ENCODE results near the gene PIP5K1A. TPM values are rescaled to one million over a fixed set of nuclear protein-coding genes. Genes with fewer than 3 reads are reported as not detected.
A peak's percentile ranks its signal among the peaks of the same experiment; 100 is the strongest.

The PIP5K1A gene
- total RNA-seq, 1 donor = 67.7 TPM

GRCh38 chr1:151222130-151222529, 23.8 kb downstream of the PIP5K1A start:
- no peak overlapping the region for H3K27ac ChIP-seq (ENCODE audit: low read depth, low read length)
- no peak overlapping the region for H3K4me3 ChIP-seq (ENCODE audit: insufficient read depth, low read length)
- H3K27me3 ChIP-seq (ENCODE audit: insufficient read depth, low read length) = no peaks in the 10 kb centered on the region
- peaks cover 42% of the 10 kb centered on the region for H4K20me1 ChIP-seq (ENCODE audit: insufficient read depth, low read length)
- no peak overlapping the region for H3K4me2 ChIP-seq (ENCODE audit: insufficient read depth, low read length)
- H3K36me3 ChIP-seq (ENCODE audit: insufficient read depth, low read length) = peaks cover 29% of the 10 kb centered on the region
- peaks cover 91% of the 10 kb centered on the region for H3K79me2 ChIP-seq (ENCODE audit: insufficient read depth, low read length)
- H3K9me3 ChIP-seq (ENCODE audit: low read depth, low read length) = no peaks in the 10 kb centered on the region
- no peak overlapping the region for H2AFZ ChIP-seq (ENCODE audit: low read length)
- peaks cover 9% of the 10 kb centered on the region for H3K4me1 ChIP-seq (ENCODE audit: insufficient read depth, low read length)
- TF ChIP-seq, protein P1, sequence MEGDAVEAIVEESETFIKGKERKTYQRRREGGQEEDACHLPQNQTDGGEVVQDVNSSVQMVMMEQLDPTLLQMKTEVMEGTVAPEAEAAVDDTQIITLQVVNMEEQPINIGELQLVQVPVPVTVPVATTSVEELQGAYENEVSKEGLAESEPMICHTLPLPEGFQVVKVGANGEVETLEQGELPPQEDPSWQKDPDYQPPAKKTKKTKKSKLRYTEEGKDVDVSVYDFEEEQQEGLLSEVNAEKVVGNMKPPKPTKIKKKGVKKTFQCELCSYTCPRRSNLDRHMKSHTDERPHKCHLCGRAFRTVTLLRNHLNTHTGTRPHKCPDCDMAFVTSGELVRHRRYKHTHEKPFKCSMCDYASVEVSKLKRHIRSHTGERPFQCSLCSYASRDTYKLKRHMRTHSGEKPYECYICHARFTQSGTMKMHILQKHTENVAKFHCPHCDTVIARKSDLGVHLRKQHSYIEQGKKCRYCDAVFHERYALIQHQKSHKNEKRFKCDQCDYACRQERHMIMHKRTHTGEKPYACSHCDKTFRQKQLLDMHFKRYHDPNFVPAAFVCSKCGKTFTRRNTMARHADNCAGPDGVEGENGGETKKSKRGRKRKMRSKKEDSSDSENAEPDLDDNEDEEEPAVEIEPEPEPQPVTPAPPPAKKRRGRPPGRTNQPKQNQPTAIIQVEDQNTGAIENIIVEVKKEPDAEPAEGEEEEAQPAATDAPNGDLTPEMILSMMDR (IDR thresholded peaks at IDR 0.05; ENCODE audit: extremely low read depth, low read depth, low read length) = no peak
- DNase-seq (ENCODE audit: insufficient read length, low spot score, missing footprints) = no peak

GRCh38 chr1:151235235-151235634, 36.9 kb downstream of the PIP5K1A start:
- TF ChIP-seq, protein P1 (IDR thresholded peaks at IDR 0.05; ENCODE audit: extremely low read depth, low read depth, low read length) = no peak
- Histone ChIP-seq H3K9me3 (ENCODE audit: low read depth, low read length) (no peaks in the 10 kb centered on the region), H3K4me1 (ENCODE audit: insufficient read depth, low read length) (peaks cover 17% of the 10 kb centered on the region), H3K36me3 (ENCODE audit: insufficient read depth, low read length) (peaks cover 92% of the 10 kb centered on the region), H2AFZ (ENCODE audit: low read length) (no peak overlapping the region), H3K4me3 (ENCODE audit: insufficient read depth, low read length) (no peak overlapping the region), H3K4me2 (ENCODE audit: insufficient read depth, low read length) (no peak overlapping the region), H3K27me3 (ENCODE audit: insufficient read depth, low read length) (no peaks in the 10 kb centered on the region), H3K27ac (ENCODE audit: low read depth, low read length) (no peak overlapping the region), H4K20me1 (ENCODE audit: insufficient read depth, low read length) (peaks cover 18% of the 10 kb centered on the region), H3K79me2 (ENCODE audit: insufficient read depth, low read length) (peaks cover 46% of the 10 kb centered on the region)
- no peak for DNase-seq (ENCODE audit: insufficient read length, low spot score, missing footprints)

DNA sequence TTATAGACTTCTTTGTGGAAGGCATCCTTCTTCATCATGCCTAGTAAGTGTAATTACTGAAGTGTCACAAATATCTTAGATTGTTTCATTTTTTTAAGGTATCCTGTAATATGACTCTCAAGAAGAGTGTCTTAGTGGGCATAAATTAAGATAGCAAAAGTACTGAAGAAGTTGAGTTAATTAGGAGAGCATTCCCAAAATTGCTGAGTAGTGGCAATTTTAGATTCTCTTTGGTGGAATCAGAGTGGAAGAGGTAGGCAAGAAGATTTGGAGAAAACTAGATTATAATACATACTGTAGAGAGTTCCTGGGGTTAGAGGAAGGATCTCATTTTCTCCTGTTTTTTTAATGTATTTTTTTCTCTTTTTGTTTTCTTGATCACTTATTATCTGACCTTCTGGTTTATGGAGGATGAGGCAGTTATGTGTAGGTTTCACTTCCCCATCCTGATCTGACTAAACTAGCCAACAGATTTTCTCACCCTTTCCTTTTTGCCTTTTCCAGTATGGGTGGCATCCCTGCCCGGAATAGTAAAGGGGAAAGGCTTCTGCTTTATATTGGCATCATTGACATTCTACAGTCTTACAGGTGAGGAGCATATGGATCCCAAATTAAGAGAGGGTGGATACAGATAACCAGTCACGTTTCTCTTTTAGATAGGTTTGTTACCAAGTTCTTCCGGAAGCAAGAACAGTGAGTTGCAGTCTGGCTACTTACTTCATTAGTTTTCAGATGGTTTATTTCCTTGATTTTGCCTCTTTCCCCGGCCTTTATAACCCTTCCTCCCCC, 39.5 kb downstream of the PIP5K1A start:
- H3K27me3 ChIP-seq (ENCODE audit: insufficient read depth, low read length) = no peaks in the 10 kb centered on the region
- H3K4me1 ChIP-seq (ENCODE audit: insufficient read depth, low read length) = peaks cover 17% of the 10 kb centered on the region
- DNase-seq (ENCODE audit: insufficient read length, low spot score, missing footprints) = no peak
- peak overlapping the region; percentile 35 for H3K4me2 ChIP-seq (ENCODE audit: insufficient read depth, low read length)
- peaks cover 91% of the 10 kb centered on the region for H3K36me3 ChIP-seq (ENCODE audit: insufficient read depth, low read length)
- H3K27ac ChIP-seq (ENCODE audit: low read depth, low read length) = peak overlapping the region; percentile 42
- TF ChIP-seq, protein P1 (IDR thresholded peaks at IDR 0.05; ENCODE audit: extremely low read depth, low read depth, low read length) = no peak
- no peak overlapping the region for H3K4me3 ChIP-seq (ENCODE audit: insufficient read depth, low read length)
- H2AFZ ChIP-seq (ENCODE audit: low read length) = no peak overlapping the region
- H4K20me1 ChIP-seq (ENCODE audit: insufficient read depth, low read length) = peaks cover 6% of the 10 kb centered on the region
- H3K9me3 ChIP-seq (ENCODE audit: low read depth, low read length) = no peaks in the 10 kb centered on the region
- H3K79me2 ChIP-seq (ENCODE audit: insufficient read depth, low read length) = peaks cover 27% of the 10 kb centered on the region

DNA sequence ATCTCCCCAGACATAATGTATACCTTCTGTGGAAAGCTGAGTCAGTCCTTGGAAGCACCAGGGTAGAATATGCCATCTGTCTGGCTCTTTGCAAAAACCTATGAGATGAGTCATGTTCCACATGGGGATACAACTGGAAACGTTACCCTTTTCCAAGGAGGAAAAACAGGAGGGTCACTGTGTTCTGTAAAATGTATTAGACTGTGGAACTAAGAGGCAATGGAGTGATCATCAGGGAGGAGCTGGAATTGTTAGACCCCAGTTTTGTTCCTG, 40.1 kb downstream of the PIP5K1A start:
- Histone ChIP-seq H2AFZ (ENCODE audit: low read length) (no peak overlapping the region), H3K4me1 (ENCODE audit: insufficient read depth, low read length) (peaks cover 17% of the 10 kb centered on the region), H3K9me3 (ENCODE audit: low read depth, low read length) (no peaks in the 10 kb centered on the region), H3K4me3 (ENCODE audit: insufficient read depth, low read length) (no peak overlapping the region), H3K27me3 (ENCODE audit: insufficient read depth, low read length) (no peaks in the 10 kb centered on the region), H3K79me2 (ENCODE audit: insufficient read depth, low read length) (peaks cover 31% of the 10 kb centered on the region), H4K20me1 (ENCODE audit: insufficient read depth, low read length) (peaks cover 6% of the 10 kb centered on the region), H3K36me3 (ENCODE audit: insufficient read depth, low read length) (peaks cover 91% of the 10 kb centered on the region), H3K4me2 (ENCODE audit: insufficient read depth, low read length) (peak overlapping the region; percentile 35), H3K27ac (ENCODE audit: low read depth, low read length) (peak overlapping the region; percentile 42)
- peak; percentile 86 for DNase-seq (ENCODE audit: insufficient read length, low spot score, missing footprints)
- TF ChIP-seq, protein P1 (IDR thresholded peaks at IDR 0.05; ENCODE audit: extremely low read depth, low read depth, low read length) = no peak

Measured in osteoblast (primary cell).